Measurements from ENCODE around the gene ACSF2.

Gene ACSF2

GRCh38 chr17:50479522-50480141 is 53.6 kb downstream of the ACSF2 start:
- peak; percentile 36 for DNase-seq

- no peak for DNase-seq
Measured at GRCh38 chr17:50480142-50480764, 54.2 kb downstream of the ACSF2 start.

- no peak for DNase-seq
Measured at GRCh38 chr17:50480854-50481490, 55.0 kb downstream of the ACSF2 start.

GRCh38 chr17:50481648-50482047 is 55.6 kb downstream of the ACSF2 start:
- no peak for DNase-seq

- DNase-seq = no peak
Measured at GRCh38 chr17:50482110-50482509, 56.1 kb downstream of the ACSF2 start.

GRCh38 chr17:50482516-50482915 is 56.5 kb downstream of the ACSF2 start:
- peak; percentile 10 for DNase-seq

GRCh38 chr17:50483266-50483665 is 57.2 kb downstream of the ACSF2 start:
- DNase-seq = no peak

GRCh38 chr17:50484386-50485155 is 58.6 kb downstream of the ACSF2 start:
- DNase-seq = no peak

- DNase-seq = no peak
Measured at GRCh38 chr17:50487213-50488096, 61.4 kb downstream of the ACSF2 start.

GRCh38 chr17:50488880-50489279 is 62.9 kb downstream of the ACSF2 start:
- DNase-seq = no peak

- no peak for DNase-seq
Measured at GRCh38 chr17:50491505-50491904, 65.5 kb downstream of the ACSF2 start.

GRCh38 chr17:50492214-50492613 is 66.2 kb downstream of the ACSF2 start:
- DNase-seq = no peak

- DNase-seq = no peak
Measured at GRCh38 chr17:50493744-50494143, 67.7 kb downstream of the ACSF2 start.

- no peak for DNase-seq
Measured at GRCh38 chr17:50495217-50495823, 69.3 kb downstream of the ACSF2 start.

- DNase-seq = no peak
Measured at GRCh38 chr17:50495918-50496317, 69.9 kb downstream of the ACSF2 start.

- DNase-seq = no peak
Measured at GRCh38 chr17:50498021-50498874, 72.2 kb downstream of the ACSF2 start.

GRCh38 chr17:50499270-50499669 is 73.3 kb downstream of the ACSF2 start:
- DNase-seq = no peak

- DNase-seq = no peak
Measured at GRCh38 chr17:50499721-50500120, 73.7 kb downstream of the ACSF2 start.

- no peak for DNase-seq
Measured at GRCh38 chr17:50501054-50501453, 75.0 kb downstream of the ACSF2 start.

GRCh38 chr17:50502301-50502990 is 76.4 kb downstream of the ACSF2 start:
- DNase-seq = no peak
